HFF-Myc (cell line): ENCODE measurements around the gene PALLD.

Source experiments
- DNase-seq: peaks from one replicate; pipeline ENCODE4 v3.0.0-alpha.2; 2011; ENCODE audit warnings: low read depth; ENCODE audit errors: extremely low read depth
- H3K4me3 ChIP-seq: replicated peaks from 2 replicates; pipeline ENCODE4 v1.5.1; 2011; ENCODE audit warnings: low read depth, mild to moderate bottlenecking, control low read depth, low read length
- CTCF ChIP-seq: IDR thresholded peaks from 2 replicates; pipeline ENCODE4 v1.5.1; 2012; ENCODE audit warnings: mild to moderate bottlenecking, low read depth, low read length, control low read depth; ENCODE audit errors: missing control alignments

PALLD gene

GRCh38 chr4:168637872-168638756 is 141.3 kb downstream of the PALLD start:
- DNase-seq, result no peak
- TF ChIP-seq CTCF, result no peak

GRCh38 chr4:168639914-168640313 is 143.1 kb downstream of the PALLD start:
- no peak for DNase-seq
- no peak overlapping the region for H3K4me3 ChIP-seq
- no peak for TF ChIP-seq CTCF

More at GRCh38 chr4:168637872-168638756, 141.3 kb downstream of the PALLD start:
- no peak overlapping the region for H3K4me3 ChIP-seq

- DNase-seq, result no peak
- TF ChIP-seq CTCF, result no peak
Measured at GRCh38 chr4:168641811-168642140, 144.9 kb downstream of the PALLD start.

GRCh38 chr4:168642591-168642990 is 145.7 kb downstream of the PALLD start:
- H3K4me3 ChIP-seq, result no peak overlapping the region
- DNase-seq, result no peak
- TF ChIP-seq CTCF, result no peak

More at GRCh38 chr4:168641811-168642140, 144.9 kb downstream of the PALLD start:
- no peak overlapping the region for H3K4me3 ChIP-seq

GRCh38 chr4:168643111-168643795 is 146.4 kb downstream of the PALLD start:
- DNase-seq, result no peak
- no peak for TF ChIP-seq CTCF
- H3K4me3 ChIP-seq, result no peak overlapping the region

GRCh38 chr4:168643796-168644159 is 146.9 kb downstream of the PALLD start:
- DNase-seq, result no peak
- TF ChIP-seq CTCF, result no peak

More at GRCh38 chr4:168643796-168644159, 146.9 kb downstream of the PALLD start:
- no peak overlapping the region for H3K4me3 ChIP-seq
